Glutamatergic neuron (in vitro differentiated cells): ENCODE measurements around the gene TELO2. TPM values are rescaled to one million over a fixed set of nuclear protein-coding genes. Genes with fewer than 3 reads are reported as not detected.

Source experiments
- DNase-seq: peaks from one replicate; pipeline ENCODE4 v3.0.0; 2022
- H3K27ac Mint-ChIP-seq: one replicate; pipeline ENCODE4 v1.8.0; 2020; ENCODE audit warnings: mild to moderate bottlenecking, mixed read lengths, inconsistent platforms; ENCODE audit not compliant: unreplicated experiment
- H3K27me3 Mint-ChIP-seq: one replicate; pipeline ENCODE4 v1.8.0; 2020; ENCODE audit warnings: mild to moderate bottlenecking, moderate library complexity, mixed read lengths, inconsistent platforms; ENCODE audit not compliant: unreplicated experiment
- H3K36me3 Mint-ChIP-seq: one replicate; pipeline ENCODE4 v1.8.0; 2020; ENCODE audit warnings: mild to moderate bottlenecking, mixed read lengths, inconsistent platforms; ENCODE audit not compliant: unreplicated experiment
- H3K4me1 Mint-ChIP-seq: one replicate; pipeline ENCODE4 v1.8.0; 2020; ENCODE audit warnings: mild to moderate bottlenecking, low read depth, mixed read lengths, inconsistent platforms; ENCODE audit not compliant: unreplicated experiment
- H3K4me3 Mint-ChIP-seq: one replicate; pipeline ENCODE4 v1.8.0; 2020; ENCODE audit warnings: mild to moderate bottlenecking, mixed read lengths, inconsistent platforms; ENCODE audit not compliant: unreplicated experiment
- H3K9me3 Mint-ChIP-seq: one replicate; pipeline ENCODE4 v1.8.0; 2020; ENCODE audit warnings: mild to moderate bottlenecking, moderate library complexity, mixed read lengths, inconsistent platforms; ENCODE audit not compliant: unreplicated experiment
- CTCF ChIP-seq: fragments of 200-600 bp; sonication (generic); IDR thresholded peaks from one replicate; pipeline ENCODE4 v1.5.0; 2021; ENCODE audit not compliant: partially characterized antibody, unreplicated experiment
- total RNA-seq: library from RNA; stranded (reverse); fragmentation: NEBNext Ultra II Directional; extraction: Animal tissue kit (Norgen Biotek cat#: 25700); gene quantifications from one replicate; pipeline ENCODE4 v1.2.1, GENCODE V29; 2021; ENCODE audit not compliant: unreplicated experiment

Gene TELO2
- total RNA-seq, 1 donor from 2014 or later, result 101 TPM

DNA sequence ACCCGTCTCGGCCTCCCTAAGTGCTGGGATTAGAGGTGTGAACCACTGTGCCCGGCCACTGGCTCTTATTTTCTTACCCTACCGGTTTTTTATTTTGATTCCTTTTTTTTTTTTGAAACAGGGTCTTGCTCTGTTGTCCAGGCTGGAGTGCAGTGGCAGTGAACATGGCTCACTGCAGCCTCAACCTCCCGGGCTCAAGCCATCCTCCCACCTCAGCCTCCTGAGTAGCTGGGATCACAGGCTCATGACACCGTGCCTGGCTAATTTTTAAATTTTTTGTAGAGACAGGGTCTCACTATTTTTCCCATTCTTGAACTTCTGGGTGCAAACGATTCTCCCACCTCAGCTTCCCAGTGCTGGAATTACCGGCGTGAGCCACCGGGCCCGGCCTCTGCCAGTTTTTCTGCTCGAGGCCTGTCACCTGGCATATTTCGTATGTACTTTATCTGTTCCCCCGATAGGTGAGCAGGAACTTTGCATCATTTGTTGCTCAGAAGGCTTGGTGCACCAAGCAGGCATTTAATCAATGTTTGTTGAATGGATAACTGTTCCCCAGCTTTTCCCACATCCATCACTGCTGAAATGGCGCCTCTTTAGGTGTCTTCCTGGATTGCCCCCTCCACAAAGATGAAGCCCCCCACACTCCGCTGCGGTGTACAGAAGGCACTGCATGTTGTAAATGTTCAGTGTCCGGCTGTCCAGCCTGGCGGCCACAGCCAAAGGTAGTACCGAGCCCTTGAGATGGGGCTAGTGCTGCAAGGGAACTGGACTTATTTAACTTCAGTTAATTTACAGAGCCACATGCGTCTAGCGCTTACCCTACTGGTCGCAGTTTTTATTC is 858 bp upstream of the TELO2 start:
- Mint-ChIP-seq H3K4me3 (peak overlapping the region; percentile 97), H3K27ac (peak overlapping the region; percentile 94), H3K27me3 (peaks cover 8% of the 10 kb centered on the region), H3K36me3 (no peaks in the 10 kb centered on the region), H3K4me1 (peaks cover 7% of the 10 kb centered on the region), H3K9me3 (peaks cover 9% of the 10 kb centered on the region)
- DNase-seq, result no peak
- TF ChIP-seq CTCF, result no peak

DNA sequence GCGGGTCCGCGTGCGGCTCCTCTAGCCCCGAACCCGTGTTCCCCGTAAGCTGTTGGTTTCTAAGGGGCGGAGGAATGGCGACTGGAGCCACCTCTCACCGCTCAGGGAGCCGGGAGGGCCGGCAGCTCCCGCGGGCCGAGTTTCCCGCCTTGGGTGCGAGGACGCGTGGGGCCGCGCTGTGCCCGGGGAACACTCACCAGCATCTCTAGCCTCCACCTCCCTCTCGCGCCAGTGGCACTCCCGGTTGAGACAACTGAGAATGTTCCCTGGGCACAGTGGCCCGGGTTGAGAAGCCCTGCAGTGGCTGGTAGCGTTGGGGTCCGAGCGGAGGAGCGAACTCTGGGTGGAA is 560 bp downstream of the TELO2 start:
- peak overlapping the region; percentile 85 for H3K27ac Mint-ChIP-seq
- peaks cover 12% of the 10 kb centered on the region for H3K9me3 Mint-ChIP-seq

DNA sequence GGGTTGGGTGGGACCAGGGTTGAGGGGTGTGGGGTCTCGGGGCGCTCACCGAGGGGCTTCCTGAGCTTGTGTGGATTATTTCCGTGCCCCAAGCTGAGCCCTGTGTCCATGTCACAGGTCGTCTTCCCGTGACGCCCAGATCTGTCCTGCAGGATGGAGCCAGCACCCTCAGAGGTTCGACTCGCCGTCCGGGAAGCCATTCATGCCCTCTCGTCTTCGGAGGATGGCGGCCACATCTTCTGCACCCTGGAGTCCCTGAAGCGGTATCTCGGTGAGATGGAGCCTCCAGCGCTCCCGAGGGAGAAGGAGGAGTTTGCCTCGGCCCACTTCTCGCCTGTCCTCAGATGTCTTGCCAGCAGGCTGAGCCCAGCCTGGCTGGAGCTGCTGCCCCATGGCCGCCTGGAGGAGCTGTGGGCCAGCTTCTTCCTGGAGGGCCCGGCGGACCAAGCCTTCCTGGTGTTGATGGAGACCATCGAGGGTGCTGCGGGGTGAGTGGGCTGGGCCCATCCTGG is 1.0 kb downstream of the TELO2 start:
- Mint-ChIP-seq H3K27ac (peak overlapping the region; percentile 85), H3K4me3 (peak overlapping the region; percentile 90), H3K4me1 (peaks cover 4% of the 10 kb centered on the region), H3K36me3 (no peaks in the 10 kb centered on the region), H3K9me3 (peaks cover 12% of the 10 kb centered on the region), H3K27me3 (peaks cover 6% of the 10 kb centered on the region)
- DNase-seq, result peak; percentile 69
- peak; percentile 14 for TF ChIP-seq CTCF

More for the DNA sequence above, 560 bp downstream of the TELO2 start:
- Mint-ChIP-seq H3K4me3 (peak overlapping the region; percentile 90), H3K4me1 (peaks cover 4% of the 10 kb centered on the region), H3K36me3 (no peaks in the 10 kb centered on the region), H3K27me3 (peaks cover 6% of the 10 kb centered on the region)
- no peak for DNase-seq
- no peak for TF ChIP-seq CTCF

- DNase-seq, result peak; percentile 73
- TF ChIP-seq CTCF, result no peak
- peaks cover 4% of the 10 kb centered on the region for H3K4me1 Mint-ChIP-seq
- peak overlapping the region; percentile 85 for H3K27ac Mint-ChIP-seq
- peaks cover 12% of the 10 kb centered on the region for H3K9me3 Mint-ChIP-seq
- peak overlapping the region; percentile 90 for H3K4me3 Mint-ChIP-seq
- no peaks in the 10 kb centered on the region for H3K36me3 Mint-ChIP-seq
- peaks cover 6% of the 10 kb centered on the region for H3K27me3 Mint-ChIP-seq
These were observed 1.6 kb downstream of the TELO2 start for GRCh38 chr16:1494711-1495110.
